ENCODE measurements around the gene CASQ2. TPM values are rescaled to one million over a fixed set of nuclear protein-coding genes. Genes with fewer than 3 reads are reported as not detected.
A peak's percentile ranks its signal among the peaks of the same experiment; 100 is the strongest.

Gene CASQ2
- polyA plus RNA-seq, 1 donor (not counting 4 experiments of a cell fraction or from before 2014, with no cell fraction given), result 0.04 TPM

DNA sequence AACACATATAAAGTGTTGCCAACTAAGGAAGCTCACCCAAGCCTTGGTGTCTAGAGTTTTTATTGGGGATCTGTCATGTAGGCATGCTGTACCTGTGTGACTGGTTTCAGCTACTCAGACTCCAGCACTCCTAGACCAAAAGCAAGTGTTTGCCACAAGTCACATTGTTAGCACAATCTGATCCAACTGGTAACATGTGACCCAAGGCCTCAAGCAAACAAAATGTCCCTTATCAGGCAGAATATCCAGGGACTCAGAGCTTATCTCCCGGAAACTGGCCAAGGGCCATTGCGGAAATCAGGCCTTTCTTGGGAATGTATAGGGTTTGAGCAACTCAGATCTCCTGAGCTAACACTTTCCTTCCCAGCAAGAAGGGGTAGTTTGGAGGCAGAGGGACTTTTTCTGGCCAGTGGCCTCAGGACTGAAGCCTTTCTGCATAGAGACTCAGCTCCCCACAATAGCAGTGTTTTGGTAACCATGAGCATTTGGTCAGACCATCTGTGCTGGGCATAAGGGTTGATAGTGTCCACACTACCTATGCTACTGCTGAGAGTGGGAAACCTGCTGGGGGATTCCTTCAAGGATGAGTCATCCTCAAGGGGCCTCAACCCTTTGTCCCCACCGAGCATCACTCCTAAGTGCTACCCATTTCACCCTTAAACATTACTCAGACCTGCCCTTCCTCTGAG, 42.8 kb upstream of the CASQ2 start:
- Histone ChIP-seq H3K27ac (ENCODE audit: control insufficient read depth, insufficient read depth, low read length) (no peak overlapping the region), H3K27me3 (ENCODE audit: control insufficient read depth, extremely low read depth, insufficient read depth, low read length) (no peaks in the 10 kb centered on the region)
- TF ChIP-seq CTCF (optimal IDR thresholded peaks at IDR 0.05 in 1 of 3, IDR thresholded peaks at IDR 0.05 in 1 of 3, conservative IDR thresholded peaks at IDR 0.05 in 1 of 3; ENCODE audit: extremely low read depth in 1 of 3, insufficient read depth in 2 of 3, low read length in 3 of 3) (no peak), EZH2 (IDR thresholded peaks at IDR 0.05; ENCODE audit: low read length) (no peak)

GRCh38 chr1:115810609-115811008, 42.1 kb upstream of the CASQ2 start:
- DNase-seq (ENCODE audit: low read depth, low spot score) (no peak), FAIRE-seq (no peak)
- Histone ChIP-seq H3K4me1 (ENCODE audit: control insufficient read depth, extremely low read depth, insufficient read depth, low read length) (peaks cover 21% of the 10 kb centered on the region), H3K4me2 (ENCODE audit: control insufficient read depth, extremely low read depth, insufficient read depth, low read depth, low read length) (no peak overlapping the region), H3K9me1 (ENCODE audit: control insufficient read depth, extremely low read depth, insufficient read depth, low read length) (no peaks in the 10 kb centered on the region), H3K9ac (ENCODE audit: control insufficient read depth, extremely low read depth, insufficient read depth, low read length) (no peak overlapping the region), H4K20me1 (ENCODE audit: control insufficient read depth, extremely low read depth, insufficient read depth, low read length) (no peaks in the 10 kb centered on the region), H3K27me3 (ENCODE audit: control insufficient read depth, extremely low read depth, insufficient read depth, low read length) (no peaks in the 10 kb centered on the region), H3K79me2 (ENCODE audit: control insufficient read depth, insufficient read depth, low read length) (no peaks in the 10 kb centered on the region), H3K27ac (ENCODE audit: control insufficient read depth, insufficient read depth, low read length) (no peak overlapping the region), H3K36me3 (ENCODE audit: control insufficient read depth in 2 of 2, extremely low read depth in 1 of 2, insufficient read depth in 2 of 2, low read length in 2 of 2) (no peaks in the 10 kb centered on the region), H2AFZ (ENCODE audit: control insufficient read depth, low read length) (no peak overlapping the region), H3K9me3 (ENCODE audit: control insufficient read depth, low read depth, low read length) (no peaks in the 10 kb centered on the region), H3K4me3 (ENCODE audit: control insufficient read depth in 2 of 3, extremely low read depth in 1 of 3, insufficient read depth in 2 of 3, low read depth in 1 of 3, low read length in 3 of 3) (no peak overlapping the region)
- dilution Hi-C loops (cut with MboI; ENCODE audit: extremely low pct_ligation_motif_present, low sequenced_read_pairs), result loop anchor here (25.0 kb wide), 1 partner anchor 177 kb away; the partner anchor contains the start of gene SLC22A15
- no peak for TF ChIP-seq CTCF (optimal IDR thresholded peaks at IDR 0.05 in 1 of 3, IDR thresholded peaks at IDR 0.05 in 1 of 3, conservative IDR thresholded peaks at IDR 0.05 in 1 of 3; ENCODE audit: extremely low read depth in 1 of 3, insufficient read depth in 2 of 3, low read length in 3 of 3)
- TF ChIP-seq EZH2 (IDR thresholded peaks at IDR 0.05; ENCODE audit: low read length), result no peak

More for the DNA sequence above, 42.8 kb upstream of the CASQ2 start:
- Histone ChIP-seq H3K4me3 (ENCODE audit: control insufficient read depth in 2 of 3, extremely low read depth in 1 of 3, insufficient read depth in 2 of 3, low read depth in 1 of 3, low read length in 3 of 3) (no peak overlapping the region), H2AFZ (ENCODE audit: control insufficient read depth, low read length) (no peak overlapping the region), H3K9me3 (ENCODE audit: control insufficient read depth, low read depth, low read length) (no peaks in the 10 kb centered on the region), H4K20me1 (ENCODE audit: control insufficient read depth, extremely low read depth, insufficient read depth, low read length) (no peaks in the 10 kb centered on the region), H3K36me3 (ENCODE audit: control insufficient read depth in 2 of 2, extremely low read depth in 1 of 2, insufficient read depth in 2 of 2, low read length in 2 of 2) (no peaks in the 10 kb centered on the region), H3K4me1 (ENCODE audit: control insufficient read depth, extremely low read depth, insufficient read depth, low read length) (peaks cover 26% of the 10 kb centered on the region), H3K79me2 (ENCODE audit: control insufficient read depth, insufficient read depth, low read length) (no peaks in the 10 kb centered on the region), H3K9ac (ENCODE audit: control insufficient read depth, extremely low read depth, insufficient read depth, low read length) (no peak overlapping the region), H3K9me1 (ENCODE audit: control insufficient read depth, extremely low read depth, insufficient read depth, low read length) (no peaks in the 10 kb centered on the region), H3K4me2 (ENCODE audit: control insufficient read depth, extremely low read depth, insufficient read depth, low read depth, low read length) (no peak overlapping the region)
- DNase-seq (ENCODE audit: low read depth, low spot score) (no peak), FAIRE-seq (peak; percentile 66)
- dilution Hi-C loops (cut with MboI; ENCODE audit: extremely low pct_ligation_motif_present, low sequenced_read_pairs), result loop anchor here (25.0 kb wide), 1 partner anchor 176 kb away; the partner anchor contains the start of gene SLC22A15
